Cardiac muscle cell (in vitro differentiated cells and primary cell): Measurements from ENCODE around the gene CABP7. TPM values are rescaled to one million over a fixed set of nuclear protein-coding genes. Genes with fewer than 3 reads are reported as not detected.

ENCODE experiments used
- DNase-seq, 2 donors: peaks; one replicate each; pipeline versions ENCODE4 v3.0.0 to v3.0.0-alpha.2; 2010 to 2017; ENCODE audit warnings: low read depth in 1 of 2, low spot score in 1 of 2
- H3K27ac ChIP-seq: fragments of 200-600 bp; sonication (generic); 2 replicates; pipeline ENCODE4 v1.5.1; 2016
- H3K27me3 ChIP-seq: fragments of 200-600 bp; sonication (generic); 2 replicates; pipeline ENCODE4 v1.6.0; 2016; ENCODE audit warnings: control low read depth
- H3K36me3 ChIP-seq: fragments of 200-600 bp; sonication (generic); 2 replicates; pipeline ENCODE4 v1.5.1; 2016; ENCODE audit warnings: control low read depth
- H3K4me1 ChIP-seq: fragments of 200-600 bp; sonication (generic); 2 replicates; pipeline ENCODE4 v1.8.1; 2017; ENCODE audit warnings: low read depth, mild to moderate bottlenecking, mixed run types
- H3K4me3 ChIP-seq: fragments of 200-600 bp; sonication (generic); 2 replicates; pipeline ENCODE4 v1.5.1; 2016; ENCODE audit warnings: mild to moderate bottlenecking
- H3K9me3 ChIP-seq: fragments of 200-600 bp; sonication (generic); 2 replicates; pipeline ENCODE4 v1.5.1; 2017; ENCODE audit warnings: low read depth, mild to moderate bottlenecking, control low read depth
- polyA plus RNA-seq: library from polyadenylated mRNA; unstranded; fragments of >200 nt; fragmentation: Nextera tagmentation; extraction: Ambion mirVana; gene quantifications from 2 replicates; pipeline ENCODE4 v1.2.1, GENCODE V29; 2016
- total RNA-seq: library from RNA; depleted of rRNA; stranded (reverse); fragments of >200 nt; gene quantifications from 2 replicates; pipeline ENCODE4 v1.2.3, GENCODE V29; 2016
- TF ChIP-seq, protein P1 (sequence below): IDR thresholded peaks from 2 replicates; pipeline ENCODE4 v1.5.1; 2012; ENCODE audit warnings: low read depth, mild to moderate bottlenecking, low read length

CABP7 gene
- total and polyA plus RNA-seq, 2 experiments from 2014 or later = 0.11 TPM; not detected in 1

DNA sequence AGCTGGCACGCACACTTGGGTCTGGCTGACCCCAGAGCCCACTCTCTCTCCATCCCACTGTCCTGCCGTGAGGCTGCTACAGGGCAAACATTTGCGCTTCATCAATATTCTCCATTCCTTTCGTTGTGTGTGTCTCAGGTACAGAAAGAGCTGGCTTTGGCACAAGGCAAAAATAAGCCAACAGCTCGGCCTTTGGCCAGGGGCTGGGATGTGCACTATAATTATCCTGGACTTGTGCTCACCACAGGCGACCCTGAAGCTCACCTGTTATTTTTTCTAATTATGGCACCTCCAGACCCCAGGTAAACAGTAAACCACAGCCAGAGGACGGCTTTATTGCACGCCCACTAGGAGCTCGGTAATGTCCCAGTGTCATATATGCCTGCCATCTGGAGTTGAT, 36.1 kb downstream of the CABP7 start:
- Histone ChIP-seq H3K27ac (no peak overlapping the region), H3K4me3 (no peak overlapping the region), H3K9me3 (no peaks in the 10 kb centered on the region), H3K4me1 (peaks cover 6% of the 10 kb centered on the region), H3K27me3 (no peaks in the 10 kb centered on the region), H3K36me3 (no peaks in the 10 kb centered on the region)
- DNase-seq = no peak
- TF ChIP-seq, protein P1, sequence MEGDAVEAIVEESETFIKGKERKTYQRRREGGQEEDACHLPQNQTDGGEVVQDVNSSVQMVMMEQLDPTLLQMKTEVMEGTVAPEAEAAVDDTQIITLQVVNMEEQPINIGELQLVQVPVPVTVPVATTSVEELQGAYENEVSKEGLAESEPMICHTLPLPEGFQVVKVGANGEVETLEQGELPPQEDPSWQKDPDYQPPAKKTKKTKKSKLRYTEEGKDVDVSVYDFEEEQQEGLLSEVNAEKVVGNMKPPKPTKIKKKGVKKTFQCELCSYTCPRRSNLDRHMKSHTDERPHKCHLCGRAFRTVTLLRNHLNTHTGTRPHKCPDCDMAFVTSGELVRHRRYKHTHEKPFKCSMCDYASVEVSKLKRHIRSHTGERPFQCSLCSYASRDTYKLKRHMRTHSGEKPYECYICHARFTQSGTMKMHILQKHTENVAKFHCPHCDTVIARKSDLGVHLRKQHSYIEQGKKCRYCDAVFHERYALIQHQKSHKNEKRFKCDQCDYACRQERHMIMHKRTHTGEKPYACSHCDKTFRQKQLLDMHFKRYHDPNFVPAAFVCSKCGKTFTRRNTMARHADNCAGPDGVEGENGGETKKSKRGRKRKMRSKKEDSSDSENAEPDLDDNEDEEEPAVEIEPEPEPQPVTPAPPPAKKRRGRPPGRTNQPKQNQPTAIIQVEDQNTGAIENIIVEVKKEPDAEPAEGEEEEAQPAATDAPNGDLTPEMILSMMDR = no peak

GRCh38 chr22:29756341-29756740, 36.5 kb downstream of the CABP7 start:
- Histone ChIP-seq H3K27ac (no peak overlapping the region), H3K9me3 (no peaks in the 10 kb centered on the region), H3K4me3 (no peak overlapping the region), H3K27me3 (no peaks in the 10 kb centered on the region), H3K4me1 (peaks cover 6% of the 10 kb centered on the region), H3K36me3 (no peaks in the 10 kb centered on the region)
- DNase-seq = no peak
- TF ChIP-seq, protein P1 = no peak

- Histone ChIP-seq H3K4me3 (no peak overlapping the region), H3K4me1 (peaks cover 6% of the 10 kb centered on the region), H3K27me3 (no peaks in the 10 kb centered on the region), H3K36me3 (no peaks in the 10 kb centered on the region), H3K9me3 (no peaks in the 10 kb centered on the region), H3K27ac (no peak overlapping the region)
- TF ChIP-seq, protein P1 = no peak
- DNase-seq = no peak
Observed at GRCh38 chr22:29757096-29757495, 37.3 kb downstream of the CABP7 start.

DNA sequence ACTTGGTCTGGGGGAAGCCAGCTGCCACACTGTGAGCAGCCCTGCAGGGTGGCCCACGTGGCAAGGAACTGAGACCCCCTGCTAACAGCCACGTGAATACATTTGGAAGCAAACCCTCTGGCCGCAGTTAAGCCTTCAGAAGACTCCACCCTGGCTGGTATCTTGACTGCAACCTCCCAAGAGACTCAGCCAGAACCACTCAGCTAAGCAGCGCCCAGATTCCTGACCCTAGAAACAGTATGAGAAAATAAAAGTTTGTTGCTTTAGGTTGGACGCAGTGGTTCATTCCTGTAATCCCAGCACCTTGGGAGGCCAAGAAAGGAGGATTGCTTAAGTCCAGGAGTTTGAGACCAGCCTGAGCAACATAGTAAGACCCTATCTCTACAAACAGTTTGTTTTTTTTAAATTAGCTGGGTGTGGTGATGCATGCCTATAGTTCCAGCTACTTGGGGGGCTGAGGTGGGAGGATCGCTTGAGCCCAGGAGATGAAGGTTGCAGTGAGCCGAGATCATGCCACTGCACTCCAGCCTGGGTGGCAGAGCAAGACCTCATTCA, 38.3 kb downstream of the CABP7 start:
- no peak overlapping the region for H3K27ac ChIP-seq
- H3K36me3 ChIP-seq = no peaks in the 10 kb centered on the region
- H3K4me3 ChIP-seq = no peak overlapping the region
- no peaks in the 10 kb centered on the region for H3K9me3 ChIP-seq
- DNase-seq = peak in 1 of 2 donors; percentile 11
- TF ChIP-seq, protein P1 = no peak
- H3K4me1 ChIP-seq = peaks cover 6% of the 10 kb centered on the region
- H3K27me3 ChIP-seq = no peaks in the 10 kb centered on the region

DNA sequence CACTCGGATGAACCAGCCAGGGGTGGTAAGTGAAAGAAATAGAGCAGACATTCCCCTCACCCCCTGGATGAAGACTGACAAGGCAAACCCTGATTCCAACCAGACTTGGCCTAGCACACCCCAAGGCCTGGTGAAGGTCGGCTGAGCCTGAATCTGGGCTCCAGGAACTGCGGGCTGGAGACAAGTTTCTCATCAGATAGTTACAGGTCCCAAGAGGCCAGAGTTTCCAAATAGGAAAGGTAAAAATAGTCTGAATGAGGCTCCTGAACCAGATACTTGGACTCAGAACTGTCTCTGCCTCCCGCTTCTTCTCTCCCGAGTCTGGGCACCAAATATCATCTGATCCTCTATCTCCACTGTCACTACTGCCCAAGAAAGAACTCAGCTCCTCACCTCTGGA, 39.2 kb downstream of the CABP7 start:
- Histone ChIP-seq H3K27ac (peak overlapping the region; percentile 78), H3K27me3 (no peaks in the 10 kb centered on the region), H3K4me1 (peaks cover 6% of the 10 kb centered on the region), H3K9me3 (no peaks in the 10 kb centered on the region), H3K36me3 (no peaks in the 10 kb centered on the region), H3K4me3 (no peak overlapping the region)
- TF ChIP-seq, protein P1 = no peak
- no peak for DNase-seq

DNA sequence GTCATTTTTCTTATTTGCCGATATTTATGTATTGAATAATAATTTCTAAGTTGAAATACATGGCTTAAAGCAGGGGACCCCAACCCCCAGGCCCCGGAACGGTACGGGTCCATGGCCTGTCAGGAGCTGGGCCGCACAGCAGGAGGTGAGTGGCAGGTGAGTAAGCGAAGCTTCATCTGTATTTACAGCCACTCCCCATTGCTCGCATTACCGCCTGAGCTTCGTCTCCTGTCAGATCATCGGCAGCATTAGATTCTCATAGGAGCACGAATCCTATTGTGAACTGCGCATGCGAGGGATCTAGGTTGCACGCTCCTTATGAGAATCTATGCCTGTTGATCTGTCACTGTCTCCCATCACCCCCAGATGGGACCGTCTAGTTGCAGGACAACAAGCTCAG, 42.5 kb downstream of the CABP7 start:
- DNase-seq = no peak
- peaks cover 10% of the 10 kb centered on the region for H3K4me1 ChIP-seq
- TF ChIP-seq, protein P1 = no peak
- H3K9me3 ChIP-seq = no peaks in the 10 kb centered on the region
- H3K36me3 ChIP-seq = no peaks in the 10 kb centered on the region
- no peak overlapping the region for H3K27ac ChIP-seq
- H3K27me3 ChIP-seq = no peaks in the 10 kb centered on the region
- no peak overlapping the region for H3K4me3 ChIP-seq
